ENCODE measurements around the gene SLC20A1.

Gene SLC20A1

DNA sequence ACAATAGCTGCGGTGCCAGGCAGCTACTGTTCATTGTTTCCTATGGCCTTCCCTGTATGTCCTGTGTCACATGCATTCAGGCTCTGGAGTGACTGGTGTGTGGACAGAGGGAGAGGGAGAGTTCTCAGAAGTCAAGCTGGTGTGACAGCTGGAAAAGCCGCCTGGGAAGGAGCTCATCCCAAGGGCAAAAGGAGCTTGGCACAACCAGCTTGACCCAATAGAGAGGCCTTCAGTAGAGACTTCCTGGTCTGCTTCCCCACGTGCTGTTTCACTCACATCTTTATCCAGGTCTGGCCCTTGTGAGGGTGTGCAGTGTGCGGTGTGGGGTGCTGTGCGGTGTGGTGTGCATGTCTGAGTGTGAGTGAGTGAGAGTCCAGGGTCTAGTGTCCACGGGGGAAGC, 64.0 kb downstream of the SLC20A1 start:
- DNase-seq (ENCODE audit: low read depth) = no peak

DNA sequence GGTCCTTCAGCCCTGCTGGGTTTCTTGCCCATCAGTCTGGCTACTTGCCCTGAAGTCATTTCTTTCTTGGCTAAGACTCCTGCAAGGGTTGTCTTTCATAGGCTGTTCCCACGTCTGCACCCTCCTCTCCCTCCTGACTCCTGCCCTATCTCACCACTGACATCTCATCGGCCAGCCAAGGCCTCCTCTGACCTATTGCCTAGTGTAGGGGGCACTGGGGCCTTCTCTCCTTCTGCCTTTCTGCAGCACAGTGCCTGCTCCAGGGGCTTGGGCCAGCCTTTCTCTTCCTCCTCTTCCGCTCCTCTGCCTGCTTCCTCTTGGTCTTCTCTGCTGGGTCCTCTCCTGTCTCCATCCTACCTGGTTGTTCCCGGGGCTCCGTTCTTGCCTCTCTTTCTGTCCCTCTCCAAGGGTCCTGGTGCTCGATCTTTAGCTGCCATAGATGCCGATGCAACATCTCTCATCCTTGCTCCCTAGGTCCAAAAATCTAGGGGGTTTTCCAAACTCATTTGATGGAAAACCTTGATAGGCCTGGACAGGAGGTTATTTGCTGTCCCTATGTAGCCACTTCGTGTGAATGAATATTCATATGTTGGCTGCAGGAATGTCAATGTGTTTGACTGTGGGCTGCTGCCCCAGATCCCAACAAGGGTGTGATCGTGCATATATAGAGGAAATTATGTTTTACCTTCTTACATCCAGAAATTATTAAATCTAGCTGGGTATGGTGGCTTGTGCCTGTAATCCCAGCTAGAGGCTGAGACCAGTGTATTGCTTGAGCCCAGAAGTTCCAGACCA, 65.4 kb downstream of the SLC20A1 start:
- no peak for DNase-seq (ENCODE audit: low read depth)

DNA sequence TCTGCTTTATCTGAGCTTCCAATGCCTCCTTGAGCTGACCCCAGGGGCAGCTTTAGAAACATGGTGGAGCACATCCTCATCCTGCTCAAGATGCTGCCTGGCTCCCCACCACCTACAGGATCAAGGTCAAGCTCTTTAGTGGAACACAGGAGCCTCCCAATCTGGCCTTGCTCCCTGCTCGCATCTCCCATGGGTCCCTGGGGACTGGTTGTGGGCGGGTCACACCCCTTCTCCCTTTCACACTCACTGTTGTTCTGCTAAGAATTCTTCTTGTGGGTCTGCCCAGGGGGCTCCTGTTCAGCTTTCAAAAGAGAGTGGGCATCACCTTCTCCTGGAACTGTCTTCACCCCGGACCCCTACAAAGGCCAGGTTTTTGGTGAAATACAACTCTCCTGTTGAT, 66.7 kb downstream of the SLC20A1 start:
- no peak for DNase-seq (ENCODE audit: low read depth)

DNA sequence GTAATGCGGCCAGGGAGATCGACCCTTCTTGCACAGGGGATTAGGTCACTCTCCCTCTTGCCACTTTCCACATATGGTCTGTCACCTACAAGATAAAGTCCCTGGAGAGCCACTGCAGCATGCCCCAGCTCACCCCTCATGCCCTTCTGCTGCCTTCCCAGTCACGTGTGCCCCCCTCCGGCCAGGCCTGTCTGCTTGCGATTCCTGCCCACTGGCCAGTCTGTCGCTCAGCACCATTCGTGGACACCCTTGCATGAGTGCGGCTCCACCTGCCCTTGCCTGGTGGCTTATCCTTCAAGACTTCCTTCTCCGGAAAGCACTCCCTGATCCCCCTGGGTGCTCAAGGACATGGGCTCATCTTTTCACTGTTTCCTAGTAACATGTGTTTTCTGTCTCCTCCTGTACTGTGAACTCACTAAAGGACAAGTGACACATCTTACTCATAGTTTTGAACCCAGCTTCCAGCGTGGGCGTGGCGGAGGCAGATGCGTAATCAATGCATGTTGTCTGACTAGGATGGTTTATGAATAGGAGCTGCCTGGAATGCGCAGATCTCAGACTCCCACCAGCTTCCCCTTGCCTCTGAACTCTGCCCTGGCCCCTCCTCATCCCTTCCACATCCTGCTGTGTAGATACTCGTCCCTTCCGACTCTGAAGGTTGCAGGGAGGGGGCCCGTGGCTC, 67.3 kb downstream of the SLC20A1 start:
- DNase-seq (ENCODE audit: low read depth) = peak; percentile 31

Measured in stimulated activated CD4-positive, alpha-beta T cell treated with anti-CD3 and anti-CD28 coated beads, Interleukin-2, amount 100 ng/mL, for 4 hours (primary cell).